Measurements from ENCODE around the gene DAZAP2.
A peak's percentile ranks its signal among the peaks of the same experiment; 100 is the strongest.
"Not testable (repeated sequence)": the region's sequence is repeated elsewhere in the genome, so short reads cannot be mapped to it uniquely, and the experiment has no call there.

Gene DAZAP2

DNA sequence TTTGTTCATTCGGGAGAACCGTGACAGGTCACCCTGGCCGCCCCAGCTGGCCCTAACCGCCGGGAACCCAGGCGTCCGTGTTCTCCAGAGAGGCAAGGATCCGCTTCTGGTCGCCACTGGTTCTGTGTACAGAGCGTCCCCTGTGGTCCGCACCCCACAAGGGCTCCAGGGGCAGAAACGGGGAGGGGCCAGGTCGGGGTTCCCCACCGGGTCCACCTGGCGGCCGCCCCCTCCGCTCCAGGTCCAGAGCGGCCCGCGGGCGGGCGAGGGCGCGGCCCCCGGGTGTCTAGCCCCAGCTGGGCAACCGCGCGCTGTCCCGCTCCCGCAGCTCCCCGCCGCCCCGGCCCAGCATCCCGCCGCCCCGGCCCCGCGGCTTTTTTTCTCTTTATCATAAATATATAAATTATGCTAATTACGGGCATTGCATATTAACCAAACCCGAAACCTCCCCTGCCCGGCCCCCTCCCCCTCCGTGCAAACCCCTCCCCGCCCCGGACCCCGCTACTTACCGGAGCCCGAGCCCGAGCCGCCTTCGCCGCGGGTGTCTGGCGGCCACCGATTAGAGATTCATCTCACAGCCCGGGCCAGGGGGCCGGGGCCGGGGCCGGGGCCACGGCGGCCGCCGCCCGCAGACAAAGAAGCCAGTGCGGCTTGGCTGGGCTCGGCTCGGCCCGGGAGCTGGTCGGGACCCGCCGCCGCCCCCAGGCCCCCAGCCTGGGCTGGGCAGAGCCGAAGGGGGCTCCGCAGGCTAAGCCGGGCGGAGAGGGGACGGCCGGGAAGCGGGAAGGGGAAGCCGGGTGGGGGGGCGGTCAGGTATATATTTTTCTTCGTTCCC is 21.3 kb upstream of the DAZAP2 start:
- DNase-seq, result peak; percentile 42

GRCh38 chr12:51217968-51218606 is 20.5 kb upstream of the DAZAP2 start, which contains the start of gene POU6F1:
TSS of gene POU6F1 (minus strand) at chr12:51218062. CDS start at chr12:51206836, 11,226 bp downstream.
- peak; percentile 71 for DNase-seq

DNA sequence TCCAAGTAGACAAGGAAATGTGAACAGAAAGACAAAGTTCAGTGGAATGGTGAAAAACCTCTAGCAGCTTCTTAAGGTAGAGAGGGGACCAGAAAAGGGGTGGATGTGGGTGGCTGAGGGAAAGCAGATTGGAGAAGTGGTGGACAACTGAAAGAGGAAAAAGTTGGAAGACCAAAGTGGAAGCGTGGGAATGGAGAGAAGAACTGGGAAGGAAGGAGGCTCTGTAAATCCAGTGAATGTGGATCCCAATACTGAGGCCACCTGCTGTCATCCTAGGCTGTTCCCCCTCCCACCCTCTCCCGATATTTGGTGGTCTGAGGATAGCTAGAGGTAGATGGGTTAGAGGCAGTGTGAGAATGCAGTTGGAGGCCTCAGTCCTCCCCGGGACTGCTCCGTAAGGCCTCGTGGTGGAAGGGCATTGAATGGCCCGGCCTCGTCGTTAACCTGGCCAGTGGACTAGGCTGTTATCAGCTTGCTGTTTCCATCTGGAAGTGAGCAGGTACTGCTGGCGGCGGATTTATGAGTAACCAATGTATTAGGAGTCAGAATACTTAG is 19.9 kb upstream of the DAZAP2 start:
- no peak for DNase-seq

- DNase-seq, result no peak
Observed at GRCh38 chr12:51219322-51219721, 19.3 kb upstream of the DAZAP2 start.

- not testable (repeated sequence) for DNase-seq
Observed at GRCh38 chr12:51219857-51220256, 18.8 kb upstream of the DAZAP2 start.

- no peak for DNase-seq
Observed at GRCh38 chr12:51222461-51222860, 16.2 kb upstream of the DAZAP2 start.

- no peak for DNase-seq
Observed at GRCh38 chr12:51224625-51225024, 14.0 kb upstream of the DAZAP2 start.

DNA sequence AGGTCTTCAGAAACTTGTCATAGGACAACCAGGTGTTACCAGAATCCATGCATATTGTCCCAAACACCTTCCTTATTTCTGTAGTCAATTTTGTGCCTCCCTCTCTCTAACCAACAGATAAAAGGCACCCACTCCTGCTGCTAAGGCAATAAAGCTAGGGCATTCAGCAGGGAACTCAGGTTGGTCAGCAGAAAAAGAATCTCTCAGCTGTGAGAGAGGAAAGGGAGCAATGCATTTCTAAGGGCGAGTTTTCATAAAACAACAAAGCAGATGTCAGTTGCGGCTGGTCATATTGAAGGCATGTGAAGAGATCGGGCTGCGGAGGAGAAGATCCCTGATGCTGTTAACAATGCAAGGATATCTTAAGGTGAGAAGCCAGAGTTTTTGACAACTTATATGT is 13.4 kb upstream of the DAZAP2 start:
- no peak for DNase-seq

DNA sequence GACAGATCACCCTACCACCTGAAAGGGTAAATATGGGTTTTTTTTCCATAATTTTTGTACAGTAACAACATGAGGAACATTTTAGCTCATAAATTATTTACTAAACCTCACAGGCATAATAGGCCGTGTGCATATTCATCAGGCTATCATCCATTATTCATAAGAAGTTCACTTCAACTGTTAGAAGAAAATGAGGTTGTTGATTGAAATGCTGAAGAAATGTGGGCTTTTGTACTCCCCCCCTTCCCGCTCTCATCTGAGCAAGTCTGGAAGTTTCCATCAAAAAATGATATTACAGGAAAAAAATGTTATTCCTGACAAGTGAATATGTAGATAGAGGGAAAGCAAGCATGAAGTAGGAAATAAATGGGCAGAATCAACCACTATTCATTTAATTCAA is 12.9 kb upstream of the DAZAP2 start:
- no peak for DNase-seq

DNA sequence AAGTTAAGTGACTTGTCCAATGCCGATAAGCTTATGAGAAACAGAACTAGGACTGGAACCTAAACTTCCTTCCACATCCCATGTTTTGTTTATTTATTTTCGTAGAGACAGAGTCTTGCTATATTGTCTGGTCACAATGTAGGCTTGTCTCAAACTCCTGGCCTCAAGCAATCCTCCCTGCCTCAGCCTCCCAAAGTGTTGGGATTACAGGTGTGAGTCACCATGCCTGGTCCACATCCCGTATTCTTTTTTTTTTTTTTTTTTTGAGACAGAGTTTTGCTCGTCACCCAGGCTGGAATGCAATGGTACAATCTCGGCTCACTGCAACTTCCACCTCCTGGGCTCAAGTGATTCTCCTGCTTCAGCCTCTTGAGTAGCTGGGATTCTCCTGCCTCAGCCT is 11.5 kb upstream of the DAZAP2 start:
- not testable (repeated sequence) for DNase-seq

GRCh38 chr12:51227962-51228361 is 10.7 kb upstream of the DAZAP2 start:
- no peak for DNase-seq

- no peak for DNase-seq
Observed at GRCh38 chr12:51229116-51229809, 9.4 kb upstream of the DAZAP2 start.

- DNase-seq, result no peak
Observed at GRCh38 chr12:51232642-51233041, 6.0 kb upstream of the DAZAP2 start.

DNA sequence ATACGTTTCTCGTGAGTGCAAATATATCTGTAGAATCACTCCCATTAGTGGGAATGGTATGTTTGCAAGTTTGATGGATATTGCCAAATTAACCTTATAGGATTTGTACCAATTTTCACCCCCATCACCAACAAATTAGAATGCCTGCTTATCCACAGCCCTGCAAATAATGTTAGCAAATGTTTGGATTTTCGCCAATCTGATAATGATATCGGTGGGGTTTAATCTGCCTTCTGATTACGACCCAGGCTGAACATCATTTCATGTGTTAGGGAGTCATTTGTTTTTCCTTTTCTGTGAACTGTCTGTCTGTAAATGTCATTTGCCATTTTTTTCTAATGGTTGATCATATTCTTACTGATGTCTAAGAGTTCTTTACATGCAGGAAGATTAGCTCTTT is 4.1 kb upstream of the DAZAP2 start:
- DNase-seq, result no peak

- no peak for DNase-seq
Observed at GRCh38 chr12:51238037-51238509, 553 bp upstream of the DAZAP2 start.

- DNase-seq, result no peak
Observed at GRCh38 chr12:51240971-51241370, 2.3 kb downstream of the DAZAP2 start.

DNA sequence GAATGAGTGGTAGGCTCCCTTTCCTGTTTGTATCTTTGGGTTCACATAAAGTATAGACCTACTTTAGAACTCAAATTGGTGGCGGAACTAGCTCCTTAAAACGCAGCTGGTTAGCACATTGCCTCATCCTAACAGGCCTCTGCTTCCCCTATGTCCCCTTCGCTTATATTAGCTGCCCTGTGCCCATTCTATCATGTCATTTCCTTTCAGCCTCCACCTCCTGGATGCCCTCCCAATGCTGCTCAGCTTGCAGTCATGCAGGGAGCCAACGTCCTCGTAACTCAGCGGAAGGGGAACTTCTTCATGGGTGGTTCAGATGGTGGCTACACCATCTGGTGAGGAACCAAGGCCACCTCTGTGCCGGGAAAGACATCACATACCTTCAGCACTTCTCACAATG is 3.5 kb downstream of the DAZAP2 start:
- DNase-seq, result no peak

DNA sequence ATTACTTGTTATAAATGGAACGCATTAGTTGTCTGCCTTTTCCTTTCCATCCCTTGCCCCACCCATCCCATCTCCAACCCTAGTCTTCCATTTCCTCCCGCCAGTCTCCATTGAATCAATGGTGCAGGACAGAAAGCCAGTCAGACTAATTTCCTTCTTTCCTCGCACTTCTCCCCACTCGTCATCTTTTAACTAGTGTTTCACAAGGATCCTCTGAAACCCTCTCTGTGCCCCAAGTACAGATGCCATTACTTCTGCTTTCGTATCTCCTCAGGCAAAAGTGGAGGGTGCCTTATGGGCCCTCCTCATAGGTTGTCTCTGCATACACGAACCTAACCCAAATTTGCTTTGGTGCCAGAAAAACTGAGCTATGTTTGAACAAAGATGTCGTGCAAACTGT is 4.2 kb downstream of the DAZAP2 start:
- DNase-seq, result no peak

DNA sequence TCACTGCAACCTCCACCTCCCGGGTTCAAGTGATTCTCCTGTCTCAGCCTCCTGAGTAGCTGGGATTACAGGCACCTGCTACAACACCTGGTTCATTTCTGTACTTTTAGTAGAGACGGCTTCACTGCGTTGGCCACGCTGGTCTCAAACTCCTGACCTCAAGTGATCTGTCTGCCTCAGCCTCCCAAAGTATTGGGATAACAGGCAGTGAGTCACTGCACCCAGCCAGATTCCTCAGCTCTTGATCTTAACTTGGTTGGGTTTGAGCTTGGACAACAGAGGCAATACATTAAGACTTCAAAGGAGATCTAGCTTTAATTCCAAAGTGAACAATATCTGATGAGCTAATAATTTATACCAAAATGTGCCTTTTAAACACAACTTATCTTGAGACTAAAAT is 5.6 kb downstream of the DAZAP2 start:
- DNase-seq, result no peak

- no peak for DNase-seq
Observed at GRCh38 chr12:51245476-51246253, 7.0 kb downstream of the DAZAP2 start.

DNA sequence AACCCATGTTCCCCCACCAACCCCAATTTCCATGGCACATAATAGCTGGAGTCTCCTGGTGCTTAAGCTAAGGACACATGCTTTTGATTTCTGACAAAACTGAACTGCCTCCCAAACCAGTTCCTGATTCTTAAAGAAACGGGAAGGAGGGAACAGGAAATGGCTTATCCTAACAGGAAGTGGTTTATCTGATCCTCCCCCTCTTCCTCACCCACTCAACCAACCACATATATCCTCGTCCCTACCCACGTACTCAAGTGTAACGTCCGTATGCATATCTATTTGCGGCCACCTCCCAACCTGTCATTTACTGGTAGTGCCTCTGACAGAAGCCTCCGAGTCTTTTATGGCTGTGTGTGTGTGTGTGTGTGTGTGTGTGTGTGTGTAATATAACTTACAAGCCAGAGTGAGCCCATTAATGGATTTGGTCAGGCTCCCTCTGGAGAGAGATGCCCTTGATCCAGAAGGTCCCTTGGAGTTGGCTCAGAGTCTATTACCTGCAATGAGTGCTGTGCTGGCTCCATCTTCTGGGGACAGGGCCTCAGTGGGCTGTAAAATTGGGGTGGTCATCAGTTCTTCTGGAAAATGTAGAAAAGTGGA is 7.7 kb downstream of the DAZAP2 start:
- peak; percentile 30 for DNase-seq

Measured in stimulated activated CD4-positive, alpha-beta T cell treated with anti-CD3 and anti-CD28 coated beads, Interleukin-4, amount 100 ng/mL, for 24 hours (primary cell).